K562 (cell line): ENCODE data around the gene DTX4. TPM values are rescaled to one million over a fixed set of nuclear protein-coding genes. Genes with fewer than 3 reads are reported as not detected.

ENCODE experiments used
- GTF2A2 ChIP-seq: IDR thresholded peaks from 2 replicates; pipeline ENCODE4 v1.6.1; 2016; ENCODE audit warnings: mild to moderate bottlenecking, missing genetic modification characterization, missing compliant biosample characterization
- KAT7 ChIP-seq: sonication (generic); formaldehyde crosslinking; IDR thresholded peaks from 2 replicates; pipeline ENCODE4 v1.8.0; 2022; ENCODE audit warnings: missing genetic modification reagents, mild to moderate bottlenecking, borderline replicate concordance
- KDM4B ChIP-seq, 2 experiments: fragments of 450-650 bp in 1 of 2; sonication (generic) in 1 of 2; IDR thresholded peaks; 2 replicates each; pipeline ENCODE4 v1.6.1; 2016 to 2017; ENCODE audit warnings: borderline replicate concordance in 2 of 2, antibody characterized with exemption in 1 of 2, low read depth in 1 of 2, mild to moderate bottlenecking in 1 of 2
- polyA plus RNA-seq, 8 experiments: library from polyadenylated mRNA; depleted of rRNA in 4 of 8; stranded (reverse) in 5 of 8; unstranded in 3 of 8; fragments of >200 nt; fragmentation: Nextera tagmentation in 2 of 8; fragmentation: Illumina TruSeq in 1 of 8; extraction: Ambion mirVana in 2 of 8; extraction: Trizol in 1 of 8; gene quantifications; 2 replicates each; pipeline versions ENCODE4 v1.2.1 to v1.2.3, GENCODE V29; 2011 to 2014; ENCODE audit warnings: inconsistent platforms in 1 of 8, missing spikeins in 1 of 8
- total RNA-seq, 7 experiments: library from RNA; depleted of rRNA in 6 of 7; stranded (reverse); fragments of >200 nt in 6 of 7; fragmentation: Illumina TruSeq in 2 of 7; extraction: Trizol in 2 of 7; gene quantifications; 2 replicates each; pipeline versions ENCODE4 v1.2.1 to v1.2.3, GENCODE V29; 2011 to 2021; ENCODE audit warnings: low replicate concordance in 1 of 7
- TF ChIP-seq, protein P1 (sequence below), 3 experiments: IDR thresholded peaks in 2 of 3; conservative IDR thresholded peaks in 1 of 3; 2 replicates each; pipeline ENCODE4 v1.5.1; 2011 to 2012; ENCODE audit warnings: low read length in 3 of 3, mild to moderate bottlenecking in 3 of 3, control low read depth in 2 of 3, improper control_type of control experiment in 1 of 3, inconsistent platforms in 1 of 3, low read depth in 1 of 3, mixed read lengths in 1 of 3, moderate library complexity in 1 of 3; ENCODE audit not compliant: insufficient read depth in 2 of 3
- TF ChIP-seq, protein P2 (sequence below): sonication (generic); formaldehyde crosslinking; IDR thresholded peaks from 2 replicates; pipeline ENCODE4 v1.9.0; 2022; ENCODE audit warnings: mild to moderate bottlenecking, missing genetic modification reagents
- TF ChIP-seq, protein P3 (sequence below): fragments of 450-650 bp; IDR thresholded peaks from 2 replicates; pipeline ENCODE4 v1.6.1; 2016
- TF ChIP-seq, protein P4 (sequence below): fragments of 200-800 bp; sonication (Bioruptor generic); IDR thresholded peaks from 2 replicates; pipeline ENCODE4 v1.6.1; 2017; ENCODE audit warnings: missing genetic modification characterization, missing compliant biosample characterization
- TF ChIP-seq, protein P5 (sequence below), 2 experiments: fragments of 450-650 bp; formaldehyde crosslinking in 1 of 2; IDR thresholded peaks; 2 replicates each; pipeline versions ENCODE4 v1.4.0 to v1.6.1; 2014 to 2020; ENCODE audit warnings: mild to moderate bottlenecking in 2 of 2, borderline replicate concordance in 1 of 2, low read depth in 1 of 2

DTX4 gene
- total and polyA plus RNA-seq, 9 of the 15 experiments (the other 6 are each of a cell fraction or from before 2014, with no cell fraction given) = 0.03 to 0.47 (median 0.04) TPM; not detected in 4

DNA sequence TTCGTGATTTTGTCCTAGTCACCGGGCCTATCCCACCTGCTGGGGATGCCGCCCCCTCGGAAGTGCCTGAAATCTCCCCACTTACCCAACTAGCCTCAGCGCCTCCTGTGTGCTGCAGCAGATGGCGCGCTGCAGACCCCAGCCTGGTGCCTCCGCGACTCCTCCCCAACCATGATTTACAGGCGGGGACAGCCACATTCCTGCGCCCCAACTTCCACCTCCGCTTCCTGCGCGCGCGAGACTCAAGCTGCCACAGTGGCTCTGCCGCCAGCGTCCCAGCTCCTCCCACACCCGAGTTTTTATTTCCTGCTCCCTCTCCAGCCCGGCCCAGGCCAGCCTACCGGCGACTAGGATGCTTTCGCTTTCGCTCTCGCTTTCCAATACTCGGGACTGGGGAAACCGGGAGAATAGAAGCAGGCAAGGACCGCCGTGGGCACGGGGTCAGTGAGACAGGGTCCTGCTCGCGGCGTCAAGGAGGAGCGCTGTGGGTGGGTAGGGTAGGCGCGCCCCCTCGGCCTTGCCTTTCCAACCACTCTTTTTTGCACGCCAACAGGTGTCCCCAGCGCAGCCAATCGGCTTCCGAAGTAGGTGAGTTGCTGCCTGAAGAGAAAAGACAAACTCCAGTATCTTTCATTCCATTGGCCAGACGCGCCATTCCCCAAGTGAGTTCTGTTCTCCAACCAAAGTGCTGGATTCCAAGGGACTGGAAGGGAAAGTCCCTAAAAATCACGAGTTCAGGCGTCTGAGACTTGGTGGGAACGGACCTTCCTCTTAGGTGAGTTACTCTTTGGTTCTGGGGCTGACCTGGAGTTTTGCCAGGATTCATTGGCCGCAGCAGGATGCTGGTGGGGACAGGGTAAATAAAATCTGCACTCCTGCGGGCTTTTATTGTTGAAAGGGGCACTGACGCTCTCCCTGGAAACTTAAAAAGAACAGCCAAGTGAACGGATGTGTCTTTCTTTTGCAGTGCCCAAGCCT is 29.1 kb upstream of the DTX4 start, which contains the start of gene FAM111A (continued):
- no peak for TF ChIP-seq KDM4B (IDR thresholded peaks at IDR 0.05; ENCODE audit: borderline replicate concordance in 2 of 2, low read depth in 1 of 2)
- TF ChIP-seq, protein P1, sequence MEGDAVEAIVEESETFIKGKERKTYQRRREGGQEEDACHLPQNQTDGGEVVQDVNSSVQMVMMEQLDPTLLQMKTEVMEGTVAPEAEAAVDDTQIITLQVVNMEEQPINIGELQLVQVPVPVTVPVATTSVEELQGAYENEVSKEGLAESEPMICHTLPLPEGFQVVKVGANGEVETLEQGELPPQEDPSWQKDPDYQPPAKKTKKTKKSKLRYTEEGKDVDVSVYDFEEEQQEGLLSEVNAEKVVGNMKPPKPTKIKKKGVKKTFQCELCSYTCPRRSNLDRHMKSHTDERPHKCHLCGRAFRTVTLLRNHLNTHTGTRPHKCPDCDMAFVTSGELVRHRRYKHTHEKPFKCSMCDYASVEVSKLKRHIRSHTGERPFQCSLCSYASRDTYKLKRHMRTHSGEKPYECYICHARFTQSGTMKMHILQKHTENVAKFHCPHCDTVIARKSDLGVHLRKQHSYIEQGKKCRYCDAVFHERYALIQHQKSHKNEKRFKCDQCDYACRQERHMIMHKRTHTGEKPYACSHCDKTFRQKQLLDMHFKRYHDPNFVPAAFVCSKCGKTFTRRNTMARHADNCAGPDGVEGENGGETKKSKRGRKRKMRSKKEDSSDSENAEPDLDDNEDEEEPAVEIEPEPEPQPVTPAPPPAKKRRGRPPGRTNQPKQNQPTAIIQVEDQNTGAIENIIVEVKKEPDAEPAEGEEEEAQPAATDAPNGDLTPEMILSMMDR (IDR thresholded peaks at IDR 0.05 in 2 of 3, conservative IDR thresholded peaks at IDR 0.05 in 1 of 3; ENCODE audit: insufficient read depth in 2 of 3, low read depth in 1 of 3, low read length in 3 of 3) = peak; percentile 43 to 46 (median 44); a peak in 5 of 6 replicates
- TF ChIP-seq, protein P2, sequence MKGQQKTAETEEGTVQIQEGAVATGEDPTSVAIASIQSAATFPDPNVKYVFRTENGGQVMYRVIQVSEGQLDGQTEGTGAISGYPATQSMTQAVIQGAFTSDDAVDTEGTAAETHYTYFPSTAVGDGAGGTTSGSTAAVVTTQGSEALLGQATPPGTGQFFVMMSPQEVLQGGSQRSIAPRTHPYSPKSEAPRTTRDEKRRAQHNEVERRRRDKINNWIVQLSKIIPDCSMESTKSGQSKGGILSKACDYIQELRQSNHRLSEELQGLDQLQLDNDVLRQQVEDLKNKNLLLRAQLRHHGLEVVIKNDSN = peak; percentile 41; the same call in 1 of the 2 replicates
- TF ChIP-seq, protein P3, sequence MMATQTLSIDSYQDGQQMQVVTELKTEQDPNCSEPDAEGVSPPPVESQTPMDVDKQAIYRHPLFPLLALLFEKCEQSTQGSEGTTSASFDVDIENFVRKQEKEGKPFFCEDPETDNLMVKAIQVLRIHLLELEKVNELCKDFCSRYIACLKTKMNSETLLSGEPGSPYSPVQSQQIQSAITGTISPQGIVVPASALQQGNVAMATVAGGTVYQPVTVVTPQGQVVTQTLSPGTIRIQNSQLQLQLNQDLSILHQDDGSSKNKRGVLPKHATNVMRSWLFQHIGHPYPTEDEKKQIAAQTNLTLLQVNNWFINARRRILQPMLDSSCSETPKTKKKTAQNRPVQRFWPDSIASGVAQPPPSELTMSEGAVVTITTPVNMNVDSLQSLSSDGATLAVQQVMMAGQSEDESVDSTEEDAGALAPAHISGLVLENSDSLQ = peak; percentile 95
- 0 out of 2 replicates have a peak, but pooled peaks have one; percentile 60 for TF ChIP-seq KAT7 (CRISPR knock-in tag)
- TF ChIP-seq, protein P4, sequence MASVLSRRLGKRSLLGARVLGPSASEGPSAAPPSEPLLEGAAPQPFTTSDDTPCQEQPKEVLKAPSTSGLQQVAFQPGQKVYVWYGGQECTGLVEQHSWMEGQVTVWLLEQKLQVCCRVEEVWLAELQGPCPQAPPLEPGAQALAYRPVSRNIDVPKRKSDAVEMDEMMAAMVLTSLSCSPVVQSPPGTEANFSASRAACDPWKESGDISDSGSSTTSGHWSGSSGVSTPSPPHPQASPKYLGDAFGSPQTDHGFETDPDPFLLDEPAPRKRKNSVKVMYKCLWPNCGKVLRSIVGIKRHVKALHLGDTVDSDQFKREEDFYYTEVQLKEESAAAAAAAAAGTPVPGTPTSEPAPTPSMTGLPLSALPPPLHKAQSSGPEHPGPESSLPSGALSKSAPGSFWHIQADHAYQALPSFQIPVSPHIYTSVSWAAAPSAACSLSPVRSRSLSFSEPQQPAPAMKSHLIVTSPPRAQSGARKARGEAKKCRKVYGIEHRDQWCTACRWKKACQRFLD (CRISPR knock-in tag) = peak; percentile 52; the same call in 1 of the 2 replicates
- no peak for TF ChIP-seq GTF2A2
- TF ChIP-seq, protein P5, sequence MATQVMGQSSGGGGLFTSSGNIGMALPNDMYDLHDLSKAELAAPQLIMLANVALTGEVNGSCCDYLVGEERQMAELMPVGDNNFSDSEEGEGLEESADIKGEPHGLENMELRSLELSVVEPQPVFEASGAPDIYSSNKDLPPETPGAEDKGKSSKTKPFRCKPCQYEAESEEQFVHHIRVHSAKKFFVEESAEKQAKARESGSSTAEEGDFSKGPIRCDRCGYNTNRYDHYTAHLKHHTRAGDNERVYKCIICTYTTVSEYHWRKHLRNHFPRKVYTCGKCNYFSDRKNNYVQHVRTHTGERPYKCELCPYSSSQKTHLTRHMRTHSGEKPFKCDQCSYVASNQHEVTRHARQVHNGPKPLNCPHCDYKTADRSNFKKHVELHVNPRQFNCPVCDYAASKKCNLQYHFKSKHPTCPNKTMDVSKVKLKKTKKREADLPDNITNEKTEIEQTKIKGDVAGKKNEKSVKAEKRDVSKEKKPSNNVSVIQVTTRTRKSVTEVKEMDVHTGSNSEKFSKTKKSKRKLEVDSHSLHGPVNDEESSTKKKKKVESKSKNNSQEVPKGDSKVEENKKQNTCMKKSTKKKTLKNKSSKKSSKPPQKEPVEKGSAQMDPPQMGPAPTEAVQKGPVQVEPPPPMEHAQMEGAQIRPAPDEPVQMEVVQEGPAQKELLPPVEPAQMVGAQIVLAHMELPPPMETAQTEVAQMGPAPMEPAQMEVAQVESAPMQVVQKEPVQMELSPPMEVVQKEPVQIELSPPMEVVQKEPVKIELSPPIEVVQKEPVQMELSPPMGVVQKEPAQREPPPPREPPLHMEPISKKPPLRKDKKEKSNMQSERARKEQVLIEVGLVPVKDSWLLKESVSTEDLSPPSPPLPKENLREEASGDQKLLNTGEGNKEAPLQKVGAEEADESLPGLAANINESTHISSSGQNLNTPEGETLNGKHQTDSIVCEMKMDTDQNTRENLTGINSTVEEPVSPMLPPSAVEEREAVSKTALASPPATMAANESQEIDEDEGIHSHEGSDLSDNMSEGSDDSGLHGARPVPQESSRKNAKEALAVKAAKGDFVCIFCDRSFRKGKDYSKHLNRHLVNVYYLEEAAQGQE (IDR thresholded peaks at IDR 0.05; ENCODE audit: borderline replicate concordance) = 0 out of 2 replicates have a peak, but pooled peaks have one; percentile 6
- TF ChIP-seq, protein P5 (CRISPR knock-in tag; IDR thresholded peaks at IDR 0.05; ENCODE audit: low read depth) = no peak
